NT2/D1 (cell line): ENCODE measurements around the gene KCNN3.

Experiments used
- SUZ12 ChIP-seq: IDR thresholded peaks from 2 replicates; pipeline ENCODE4 v1.6.1; 2011; ENCODE audit not compliant: insufficient read length, insufficient read depth; ENCODE audit errors: extremely low read depth
- YY1 ChIP-seq: IDR thresholded peaks from 2 replicates; pipeline ENCODE4 v1.6.1; 2011; ENCODE audit not compliant: insufficient read length, insufficient read depth
- ZNF274 ChIP-seq: IDR thresholded peaks from 2 replicates; pipeline ENCODE4 v1.6.1; 2011; ENCODE audit warnings: mild to moderate bottlenecking, low read depth, low read length

DNA sequence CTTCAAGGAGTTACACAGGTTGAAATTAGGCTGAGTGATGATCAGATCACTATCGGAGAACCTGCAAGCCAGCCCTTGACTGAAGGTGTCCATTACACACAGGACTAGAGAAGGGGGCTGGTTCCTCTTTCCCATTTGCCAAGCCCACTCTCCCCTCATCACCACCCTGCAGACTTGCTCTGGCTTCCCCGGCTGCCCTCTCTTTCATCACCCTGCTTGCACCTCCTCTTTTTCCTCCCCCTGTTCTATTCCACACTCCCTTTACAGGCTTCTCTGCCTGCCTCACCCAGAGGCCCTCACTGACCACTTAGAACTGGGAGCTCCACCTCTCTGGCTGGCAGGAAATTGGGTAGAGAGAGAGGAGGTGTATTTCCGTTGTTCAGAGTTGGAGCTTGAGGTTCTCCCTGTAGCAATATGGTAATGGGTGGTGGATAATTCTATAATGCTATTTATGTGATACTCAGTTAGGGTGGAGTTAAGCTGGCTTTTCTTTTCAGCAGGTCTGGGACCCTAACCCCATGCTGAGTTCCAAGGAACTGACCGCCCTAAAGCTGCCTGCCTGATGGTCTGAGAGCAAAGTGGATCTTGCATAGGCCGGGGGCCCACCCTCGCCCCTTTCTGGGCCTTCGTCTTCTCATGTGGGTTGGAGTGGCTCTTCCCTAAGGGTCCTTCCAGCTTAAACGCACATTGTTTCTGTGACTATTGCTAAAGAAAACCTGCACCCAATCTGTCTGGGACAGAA is 150.3 kb downstream of the KCNN3 start:
- TF ChIP-seq ZNF274: no peak
- TF ChIP-seq YY1: no peak
- no peak for TF ChIP-seq SUZ12
